Right ventricle myocardium inferior (tissue), 1 donor: ENCODE results near the gene PROB1. TPM values are rescaled to one million over a fixed set of nuclear protein-coding genes. Genes with fewer than 3 reads are reported as not detected.
"Not testable (repeated sequence)": the region's sequence is repeated elsewhere in the genome, so short reads cannot be mapped to it uniquely, and the experiment has no call there.

Source experiments
- ATAC-seq: fragments of 200-7000 bp; cut with Tn5 transposase; one replicate; pipeline ENCODE4 v1.9.1; 2020; ENCODE audit warnings: mild to moderate bottlenecking, moderate library complexity
- DNase-seq: peaks from one replicate; pipeline ENCODE4 v3.0.0; 2021; ENCODE audit errors: missing footprints
- intact Hi-C: fragments of 100-400 bp; cut with DNase I; formaldehyde crosslinking; loops from one replicate; pipeline ENCODE4 v1.11.0; 2022
- long read RNA-seq: library from polyadenylated mRNA; unstranded; transcript quantifications from one replicate; pipeline ENCODE4 v2.0.0, GENCODE V29; 2021
- total RNA-seq: library from RNA; stranded (reverse); fragmentation: NEBNext Ultra II Directional; extraction: Animal tissue kit (Norgen Biotek cat#: 25700); gene quantifications from one replicate; pipeline ENCODE4 v1.2.1, GENCODE V29; 2021
- donor health status: DM: no; HTN: yes; CAD: no; lungs with severe emphysema.

The PROB1 gene, protein sequence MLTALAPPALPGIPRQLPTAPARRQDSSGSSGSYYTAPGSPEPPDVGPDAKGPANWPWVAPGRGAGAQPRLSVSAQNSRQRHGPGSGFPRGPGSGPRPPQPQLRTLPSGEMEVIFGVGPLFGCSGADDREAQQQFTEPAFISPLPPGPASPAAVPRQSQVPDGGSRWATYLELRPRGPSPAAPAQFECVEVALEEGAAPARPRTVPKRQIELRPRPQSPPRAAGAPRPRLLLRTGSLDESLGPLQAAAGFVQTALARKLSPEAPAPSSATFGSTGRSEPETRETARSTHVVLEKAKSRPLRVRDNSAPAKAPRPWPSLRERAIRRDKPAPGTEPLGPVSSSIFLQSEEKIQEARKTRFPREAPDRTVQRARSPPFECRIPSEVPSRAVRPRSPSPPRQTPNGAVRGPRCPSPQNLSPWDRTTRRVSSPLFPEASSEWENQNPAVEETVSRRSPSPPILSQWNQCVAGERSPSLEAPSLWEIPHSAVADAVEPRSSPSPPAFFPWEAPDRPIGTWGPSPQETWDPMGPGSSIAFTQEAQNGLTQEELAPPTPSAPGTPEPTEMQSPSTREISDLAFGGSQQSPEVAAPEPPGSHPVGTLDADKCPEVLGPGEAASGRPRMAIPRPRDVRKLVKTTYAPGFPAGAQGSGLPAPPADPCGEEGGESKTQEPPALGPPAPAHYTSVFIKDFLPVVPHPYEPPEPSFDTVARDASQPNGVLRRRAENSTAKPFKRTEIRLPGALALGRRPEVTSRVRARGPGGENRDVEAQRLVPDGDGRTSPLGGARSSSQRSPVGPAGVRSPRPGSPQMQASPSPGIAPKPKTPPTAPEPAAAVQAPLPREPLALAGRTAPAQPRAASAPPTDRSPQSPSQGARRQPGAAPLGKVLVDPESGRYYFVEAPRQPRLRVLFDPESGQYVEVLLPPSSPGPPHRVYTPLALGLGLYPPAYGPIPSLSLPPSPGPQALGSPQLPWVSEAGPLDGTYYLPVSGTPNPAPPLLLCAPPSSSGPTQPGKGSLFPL
- total RNA-seq, result 49.3 TPM
- long read RNA-seq, full-length matches to known transcripts, result 72 of 73 reads
- long read RNA-seq, partial matches to known transcripts, result 0 of 73 reads
- long read RNA-seq, other reads (novel, unspliced or antisense), result 1 of 73 reads

DNA sequence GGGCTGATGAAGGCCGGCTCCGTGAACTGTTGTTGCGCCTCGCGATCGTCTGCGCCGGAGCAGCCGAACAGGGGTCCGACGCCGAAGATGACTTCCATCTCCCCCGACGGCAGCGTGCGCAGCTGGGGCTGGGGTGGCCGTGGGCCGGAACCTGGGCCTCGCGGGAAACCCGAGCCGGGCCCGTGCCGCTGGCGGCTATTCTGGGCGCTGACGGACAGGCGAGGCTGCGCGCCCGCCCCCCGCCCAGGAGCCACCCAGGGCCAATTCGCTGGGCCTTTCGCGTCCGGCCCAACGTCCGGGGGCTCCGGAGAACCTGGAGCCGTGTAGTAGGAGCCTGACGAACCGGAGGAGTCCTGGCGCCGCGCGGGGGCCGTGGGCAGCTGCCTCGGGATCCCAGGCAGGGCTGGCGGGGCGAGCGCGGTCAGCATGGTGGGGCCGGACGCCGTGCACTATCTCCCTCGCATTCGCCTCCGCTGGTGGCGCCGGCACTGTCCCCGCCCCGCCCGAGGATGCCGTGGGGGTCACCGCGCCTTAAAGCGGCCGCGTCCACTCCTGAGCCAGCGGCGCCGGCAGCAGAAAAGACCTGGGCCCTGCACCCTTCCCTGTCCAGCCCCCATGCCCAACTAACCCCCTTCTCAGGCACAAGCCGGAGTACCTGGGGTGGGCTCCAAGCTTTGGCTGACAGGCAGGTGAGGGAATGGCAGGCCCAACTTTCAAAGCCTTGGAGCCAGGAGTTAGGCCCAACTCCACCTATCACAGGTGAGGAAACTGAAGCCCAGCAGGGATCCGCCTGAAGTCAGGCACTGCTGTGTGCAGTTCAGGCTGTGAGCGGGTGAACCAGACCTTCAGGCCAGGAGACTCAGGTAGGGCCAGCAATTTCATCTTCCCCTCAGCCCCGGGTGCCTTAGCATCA lies at the start of gene PROB1:
TSS of gene PROB1 (minus strand) at position 451 of the 913 bp plus-strand sequence. CDS start at position 428, 23 bp downstream.
- DNase-seq (peak; percentile 80), ATAC-seq (peak; percentile 81)
- intact Hi-C loops, result loop anchor here (1.0 to 2.0 kb wide), 2 partner anchors 20 to 52 kb away; no protein-coding TSS in a partner anchor

DNA sequence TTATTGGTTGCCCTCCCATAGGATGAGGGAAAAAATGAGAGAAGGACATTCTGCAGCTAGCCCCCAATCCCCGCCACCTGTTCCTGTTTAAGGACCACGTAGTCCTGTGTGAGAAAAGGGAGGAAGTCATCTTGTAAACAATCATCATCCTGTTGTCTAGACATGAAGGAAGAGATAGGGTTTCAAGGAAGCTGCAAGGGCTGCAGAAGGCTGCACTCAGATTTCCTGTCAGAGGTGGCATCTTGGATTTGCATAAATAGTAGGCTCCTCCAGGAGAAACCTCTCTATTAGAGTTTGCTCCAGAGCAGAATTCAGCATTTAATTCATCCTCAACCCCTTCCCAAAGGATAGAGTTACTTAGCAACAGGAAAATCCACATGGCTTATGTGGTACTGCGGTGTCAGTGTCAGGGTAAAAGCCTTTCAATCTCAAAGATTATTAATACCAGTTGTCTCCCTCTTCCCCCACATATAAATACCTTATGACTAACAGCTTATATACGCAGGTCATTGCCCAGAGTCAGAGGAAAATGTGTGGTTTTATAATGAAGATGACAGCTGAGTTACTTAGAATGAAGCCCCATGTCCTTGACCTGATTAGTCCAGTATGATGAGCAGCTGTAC lies 49.0 kb upstream of the PROB1 start:
- no peak for ATAC-seq
- no peak for DNase-seq
- intact Hi-C loops, result no loop called here

DNA sequence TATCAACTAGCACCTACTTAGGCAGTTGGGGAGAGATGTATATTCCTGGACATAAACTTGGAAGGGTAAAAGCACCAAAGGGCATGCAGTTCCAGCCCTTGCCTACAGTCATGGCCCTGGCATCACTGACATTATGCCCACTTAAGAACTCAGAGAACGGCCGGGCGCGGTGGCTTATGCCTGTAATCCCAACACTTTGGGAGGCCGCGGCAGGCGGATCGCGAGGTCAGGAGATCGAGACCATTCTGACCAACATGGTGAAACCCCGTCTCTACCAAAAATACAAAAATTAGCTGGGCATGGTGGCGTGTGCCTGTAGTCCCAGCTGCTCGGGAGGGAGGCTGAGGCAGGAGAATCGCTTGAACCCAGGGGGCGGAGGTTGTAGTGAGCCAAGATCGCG lies 45.5 kb upstream of the PROB1 start:
- ATAC-seq, DNase-seq, intact Hi-C loops: not testable (repeated sequence)

DNA sequence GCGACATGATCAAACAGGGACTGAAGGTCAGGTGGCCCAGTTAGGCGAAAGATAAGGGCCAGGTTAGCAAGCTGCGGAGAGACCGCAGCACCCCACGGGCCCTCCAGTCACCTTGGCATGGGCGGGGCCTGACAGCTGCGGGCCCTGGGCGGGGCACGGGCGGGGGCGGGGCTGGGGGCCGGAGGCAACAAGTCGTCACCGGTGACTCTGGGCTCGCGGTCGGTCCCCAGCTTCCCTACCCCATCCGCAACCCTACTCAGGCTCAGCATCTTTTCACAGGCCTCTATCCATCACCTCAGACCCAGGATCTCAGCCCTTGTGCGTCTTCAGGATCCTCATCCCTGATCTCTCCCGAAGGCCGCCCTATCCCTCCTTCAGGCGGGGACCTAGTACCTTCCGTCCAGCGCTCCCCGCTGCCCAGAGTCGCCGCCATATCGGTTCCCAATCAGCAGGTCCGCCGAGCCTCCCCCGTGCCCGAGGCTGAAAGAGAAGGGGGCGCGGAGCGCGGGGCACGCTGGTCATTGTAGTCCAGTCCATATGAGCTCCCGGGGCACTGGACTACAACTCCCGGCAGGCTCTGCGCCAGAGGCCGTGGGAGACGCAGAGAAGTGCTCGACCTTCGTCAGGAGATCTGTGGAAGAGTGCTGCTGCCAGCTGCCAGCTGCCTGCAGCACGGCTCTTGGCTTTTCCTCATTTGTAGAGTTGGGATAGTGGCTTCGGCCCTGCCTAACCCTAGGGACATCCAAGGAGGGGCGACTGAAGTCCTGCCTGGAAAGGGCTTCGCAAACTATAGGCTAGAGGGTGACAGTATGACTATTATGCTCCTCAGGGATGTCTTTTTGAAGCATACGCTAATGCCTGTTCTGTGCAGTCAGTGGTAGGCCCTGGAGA lies 44.4 kb upstream of the PROB1 start, which contains the start of gene DNAJC18:
TSS of gene DNAJC18 (minus strand) at position 513 of the 891 bp plus-strand sequence. CDS start at position 433, 80 bp downstream.
- peak; percentile 99 for ATAC-seq
- DNase-seq, result peak; percentile 98
- intact Hi-C loops, result loop anchor here (1.0 to 5.0 kb wide), 2 partner anchors 43 to 79 kb away; partner anchors contain the start of gene STING1

DNA sequence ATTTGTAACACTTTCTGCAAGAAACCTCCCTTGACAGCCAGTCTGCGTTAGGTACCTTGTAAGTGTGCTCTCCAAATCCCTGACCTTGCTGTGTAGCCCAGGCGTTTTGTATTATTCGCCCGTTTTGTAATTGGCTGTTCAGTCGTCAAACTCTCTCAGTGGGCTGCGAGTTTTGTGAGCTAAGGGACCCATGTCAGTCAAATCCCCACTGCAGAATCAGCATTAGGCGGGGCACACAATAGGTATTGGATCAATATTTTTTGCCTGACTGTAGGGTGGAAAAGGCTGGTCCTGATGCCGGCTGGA lies 43.8 kb upstream of the PROB1 start:
- DNase-seq, result no peak
- ATAC-seq, result no peak
- intact Hi-C loops, result loop anchor here (1.0 to 5.0 kb wide), 2 partner anchors 44 to 80 kb away; partner anchors contain the start of gene STING1

DNA sequence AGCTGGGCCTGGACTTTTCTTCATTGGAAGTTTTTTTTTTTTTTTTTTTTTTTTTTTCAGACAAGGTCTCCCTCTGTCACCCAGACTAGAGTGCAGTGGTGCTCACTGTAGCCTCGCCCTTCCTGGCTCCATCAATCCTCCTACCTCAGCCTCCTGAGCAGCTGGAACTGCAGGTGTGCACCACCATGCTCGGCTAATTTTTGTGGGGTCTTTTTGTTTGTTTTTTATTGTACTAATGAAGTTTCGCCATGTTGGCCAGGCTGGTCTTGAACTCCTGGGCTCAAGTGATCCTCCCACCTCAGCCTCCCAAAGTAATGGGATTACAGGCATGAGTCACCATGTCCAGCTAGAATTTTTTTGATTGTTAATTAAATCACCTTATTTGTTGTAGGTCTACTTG lies 40.8 kb upstream of the PROB1 start:
- ATAC-seq (no peak), DNase-seq (no peak)
- intact Hi-C loops, result loop anchor here (5.0 kb wide), 1 partner anchor 47 kb away; the partner anchor contains the start of gene STING1

DNA sequence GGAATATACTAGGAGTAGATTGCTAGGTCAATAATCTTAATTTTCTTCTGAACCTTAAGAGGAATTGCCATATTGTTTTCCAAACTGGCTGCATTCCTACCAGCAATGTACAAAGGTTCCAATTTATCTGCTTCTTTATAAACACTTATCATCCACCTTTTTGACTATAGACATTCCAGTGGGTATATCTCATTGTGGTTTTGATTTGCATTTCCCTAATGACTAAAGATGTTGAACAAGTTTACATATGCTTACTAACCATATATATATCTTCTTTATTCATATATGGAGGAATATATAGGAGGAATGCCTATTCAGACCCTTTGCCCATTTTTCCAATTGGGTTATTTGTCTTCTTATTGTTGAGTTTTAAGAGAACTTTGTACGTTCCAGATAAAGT lies 36.8 kb upstream of the PROB1 start:
- ATAC-seq (no peak), DNase-seq (no peak)
- intact Hi-C loops, result no loop called here

DNA sequence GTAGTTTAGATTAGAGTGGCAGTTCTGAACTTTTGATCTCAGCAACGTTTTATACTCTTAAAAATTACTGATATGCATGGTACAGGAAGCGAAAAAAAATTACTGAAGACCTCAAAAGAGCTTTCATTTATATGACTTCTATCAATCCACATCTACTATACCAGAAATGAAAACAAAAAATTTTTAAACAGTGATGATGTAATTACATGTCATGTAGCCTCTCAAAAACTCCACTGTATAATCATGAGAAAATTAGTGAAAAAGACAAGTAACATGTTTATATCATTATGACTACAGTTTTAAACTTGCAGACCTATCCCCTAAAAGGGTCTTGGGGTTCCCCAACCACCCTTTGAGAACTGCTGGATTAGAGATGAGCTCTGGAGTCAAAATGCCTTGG lies 35.1 kb upstream of the PROB1 start:
- DNase-seq (no peak), ATAC-seq (no peak)
- intact Hi-C loops, result no loop called here

DNA sequence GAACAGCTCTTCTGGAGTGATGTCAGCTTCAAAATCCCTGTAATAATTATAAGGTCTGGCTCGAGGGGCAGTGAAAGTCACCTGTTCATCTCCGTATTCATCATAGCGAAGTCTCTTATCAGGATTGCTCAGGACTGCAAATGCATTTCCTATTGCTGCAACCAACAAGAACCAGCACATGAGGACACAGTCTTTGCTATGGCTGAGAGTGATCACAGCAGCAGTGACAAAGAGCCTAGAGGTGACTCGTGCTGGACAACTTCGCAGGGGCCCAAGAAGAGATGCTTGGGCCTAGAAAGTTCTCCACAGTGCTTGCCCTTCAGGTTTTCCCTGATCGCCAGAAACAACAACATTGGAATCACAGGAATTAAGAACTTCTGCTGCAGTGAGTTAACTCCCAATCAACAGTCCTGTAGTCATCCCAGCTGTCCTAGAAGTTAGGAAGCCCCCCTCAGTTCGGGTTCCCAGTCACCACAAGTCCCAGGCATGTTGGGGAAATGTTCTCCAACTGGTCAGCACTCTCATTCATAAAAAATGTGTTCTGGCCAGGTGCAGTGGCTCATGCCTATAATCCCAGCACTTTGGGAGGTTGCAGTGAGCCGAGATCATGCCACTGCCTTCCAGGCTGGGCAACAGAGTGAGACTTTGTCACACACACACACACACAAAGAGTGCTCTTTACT lies 31.4 kb upstream of the PROB1 start:
- DNase-seq (no peak), ATAC-seq (no peak)
- intact Hi-C loops, result no loop called here

DNA sequence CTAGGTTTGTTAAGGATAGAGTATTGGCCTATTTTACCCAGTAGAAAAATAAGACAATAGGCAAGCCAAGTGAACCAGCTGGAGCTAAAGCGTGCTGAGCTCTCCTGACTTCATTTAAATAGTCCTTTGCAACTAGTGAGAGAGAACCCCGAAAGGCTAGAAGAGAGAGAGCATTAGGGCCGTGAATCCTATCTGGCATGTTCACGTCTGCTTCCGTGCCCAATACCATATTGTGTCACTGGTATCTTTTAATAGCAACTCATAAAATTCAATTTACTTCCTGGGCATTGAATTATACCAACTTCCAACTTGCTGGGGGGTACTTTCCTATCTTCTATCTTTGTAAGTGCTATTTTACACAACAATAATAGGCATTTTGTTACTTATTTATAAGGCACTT lies 30.6 kb upstream of the PROB1 start:
- DNase-seq (no peak), ATAC-seq (no peak)
- intact Hi-C loops, result no loop called here

DNA sequence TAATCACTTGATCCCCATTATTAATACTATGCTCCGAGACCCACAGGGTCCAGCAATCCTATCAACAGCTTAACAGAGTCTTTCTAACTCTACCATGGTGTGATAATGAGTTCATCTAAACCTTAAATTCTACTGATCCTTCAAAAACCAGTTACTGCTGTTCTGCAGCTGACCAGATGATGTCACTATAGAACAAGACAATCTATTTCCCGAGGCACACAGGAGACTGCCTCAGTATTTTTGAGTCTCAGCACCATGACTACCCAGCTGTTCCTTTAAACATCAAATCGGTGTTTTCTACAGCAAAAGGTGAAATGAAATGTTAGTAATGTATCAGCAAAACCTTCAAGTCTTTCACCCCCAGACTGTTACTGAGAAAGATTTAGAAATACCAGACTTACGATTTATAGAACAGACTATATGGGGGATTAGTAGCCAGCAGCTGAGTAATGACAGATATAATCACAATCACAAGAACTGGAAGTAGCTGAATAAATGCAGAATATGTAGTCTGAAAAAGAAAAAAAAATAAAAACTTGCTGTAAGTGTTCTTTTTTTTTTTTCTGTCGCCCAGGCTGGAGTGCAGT lies 27.5 kb upstream of the PROB1 start:
- intact Hi-C loops, result loop anchor here (1.0 kb wide), 1 partner anchor 91 kb away; no protein-coding TSS in a partner anchor
- no peak for ATAC-seq

DNA sequence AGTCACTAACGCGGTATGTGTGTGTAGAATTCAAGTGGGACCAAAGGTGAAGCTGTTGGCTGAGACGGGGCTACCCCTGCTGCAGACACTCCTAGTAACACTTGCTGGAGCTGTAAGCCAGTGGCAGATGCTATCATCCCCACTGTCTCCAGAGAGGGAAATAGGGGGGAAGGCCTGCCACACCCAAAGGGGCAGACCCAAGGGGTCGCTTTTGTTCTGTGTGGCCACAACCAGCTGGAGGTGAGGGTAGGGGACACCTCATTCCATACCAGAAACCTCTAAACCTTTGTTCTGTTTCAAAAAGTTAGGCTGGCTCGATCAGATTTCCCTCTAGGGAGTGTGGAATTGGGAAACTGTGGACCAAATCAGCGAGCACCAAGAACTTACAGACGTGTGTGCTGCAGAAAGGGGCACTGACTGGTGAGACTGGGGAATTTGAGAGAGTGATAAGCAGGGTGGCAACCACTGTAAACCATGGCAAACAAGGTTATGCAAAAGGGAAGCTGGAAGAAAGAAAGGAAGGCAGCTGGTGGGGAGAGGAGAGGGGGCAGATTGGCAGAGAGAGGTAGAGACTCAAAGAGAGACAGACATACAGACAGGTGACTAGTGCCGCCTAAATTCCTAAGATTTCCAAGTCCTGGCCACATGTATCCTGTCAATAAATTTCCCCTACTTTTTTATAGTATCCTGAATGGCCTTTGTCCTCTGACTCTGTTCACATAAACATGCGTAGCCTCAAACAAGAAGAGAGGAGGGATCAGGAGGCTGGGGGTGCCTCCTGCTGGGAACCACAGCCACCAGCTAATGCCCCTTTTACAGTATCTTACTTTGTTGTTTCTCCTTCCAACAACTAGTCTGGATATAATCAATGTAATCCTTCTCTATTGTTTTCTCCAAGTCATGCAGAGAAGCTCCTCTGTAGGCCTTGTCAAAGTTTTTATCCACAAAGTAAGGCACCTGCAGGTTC lies 24.6 kb upstream of the PROB1 start:
- DNase-seq (no peak), ATAC-seq (peak; percentile 40)
- intact Hi-C loops, result no loop called here

More for the DNA sequence above, 27.5 kb upstream of the PROB1 start:
- no peak for DNase-seq

DNA sequence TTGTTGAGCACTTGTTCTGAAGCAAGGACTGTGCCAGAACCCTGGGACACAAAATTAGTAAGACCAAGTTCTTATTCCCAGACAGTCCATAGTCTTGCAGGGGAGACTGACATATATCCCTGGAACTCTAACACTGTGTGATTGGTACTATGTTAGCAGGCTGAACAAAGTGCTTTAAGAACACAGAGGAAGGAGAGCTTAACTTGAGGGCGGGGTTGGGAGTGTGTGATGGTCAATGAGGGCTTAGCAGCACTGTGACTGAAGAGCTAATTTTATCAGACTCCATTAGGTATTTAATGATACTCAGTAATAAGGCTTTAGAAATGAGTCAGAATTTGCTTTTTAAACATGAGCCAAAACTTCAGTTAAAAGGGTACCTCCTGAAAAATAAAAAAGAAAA lies 23.9 kb upstream of the PROB1 start:
- DNase-seq (no peak), ATAC-seq (peak; percentile 68)
- intact Hi-C loops, result no loop called here

DNA sequence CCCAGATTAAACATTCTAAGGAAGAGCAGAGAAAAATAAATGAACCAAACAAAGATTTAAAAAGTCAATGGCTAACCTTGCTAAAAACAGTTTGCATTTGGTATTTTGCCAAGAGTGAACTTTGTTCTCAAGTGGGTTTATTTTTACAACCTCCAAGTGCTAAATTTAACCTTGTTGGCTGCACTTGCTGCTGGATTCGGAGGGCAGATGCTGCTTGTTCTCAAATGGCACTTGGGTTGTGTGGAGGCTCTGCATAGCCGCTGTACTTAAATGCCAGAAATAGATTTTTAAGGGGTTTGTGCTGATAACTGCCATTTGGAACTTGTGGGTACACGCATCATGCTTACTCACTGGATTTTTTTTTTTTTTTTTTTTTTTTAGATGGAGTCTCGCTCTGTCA lies 22.3 kb upstream of the PROB1 start:
- intact Hi-C loops, result no loop called here
- ATAC-seq (peak; percentile 69), DNase-seq (no peak)

DNA sequence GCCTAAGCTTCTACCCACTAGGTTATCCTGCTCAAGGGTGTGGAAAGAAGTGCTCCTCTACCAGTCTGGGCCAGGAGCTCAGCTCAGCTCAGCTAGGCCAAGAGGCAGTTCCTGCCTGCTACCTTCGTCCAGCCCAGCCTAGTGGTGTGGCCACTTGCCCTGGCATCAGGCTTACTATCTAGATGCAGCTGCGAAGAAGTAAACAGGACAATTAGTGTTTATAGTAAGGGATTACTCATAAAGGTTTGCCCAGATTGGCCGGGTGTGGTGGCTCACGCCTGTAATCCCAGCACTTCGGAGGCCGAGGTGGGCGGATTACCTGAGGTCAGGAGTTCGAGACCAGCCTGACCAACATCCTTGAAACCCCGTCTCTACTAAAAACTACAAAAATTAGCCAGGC lies 21.7 kb upstream of the PROB1 start:
- DNase-seq (no peak), ATAC-seq (no peak)
- intact Hi-C loops, result no loop called here
